Measurements from ENCODE around the gene GARS1. TPM values are rescaled to one million over a fixed set of nuclear protein-coding genes. Genes with fewer than 3 reads are reported as not detected.

Gene GARS1
- polyA plus RNA-seq, 1 experiment: 1,118 TPM

Other genes with a start within 250 kb of the GARS1 start
- gene NOD1, start 116.1 kb upstream of the GARS1 start, polyA plus RNA-seq (2011; rRNA removed): 3.3 TPM in 2 replicates
- 16.5 and 18.8 TPM in 2 replicates for gene GGCT, start 90.0 kb upstream of the GARS1 start, polyA plus RNA-seq (2011; rRNA removed)
- gene CRHR2, start 87.6 kb downstream of the GARS1 start, polyA plus RNA-seq (2011; rRNA removed): not detected in 2 replicates
- 1.3 TPM in 2 replicates for gene INMT, start 157.3 kb downstream of the GARS1 start, polyA plus RNA-seq (2011; rRNA removed)
- 1.9 and 2.3 TPM in 2 replicates for gene MINDY4, start 176.5 kb downstream of the GARS1 start, polyA plus RNA-seq (2011; rRNA removed)

Measured in BJ (cell line).